Neural cell (in vitro differentiated cells): ENCODE results near the gene NTHL1. TPM values are rescaled to one million over a fixed set of nuclear protein-coding genes. Genes with fewer than 3 reads are reported as not detected.

Experiments used
- H2AFZ ChIP-seq: fragments of 200-600, 300-800 bp; sonication (generic), shearing (Covaris generic); 2 replicates; pipeline ENCODE4 v1.6.0; 2014; ENCODE audit warnings: low read depth, mild to moderate bottlenecking, antibody characterized with exemption, low read length, moderate library complexity
- H3F3A ChIP-seq: fragments of 200-600 bp; shearing (Covaris generic); 2 replicates; pipeline ENCODE4 v1.6.1; 2016; ENCODE audit warnings: mild to moderate bottlenecking, moderate library complexity, mixed read lengths, antibody characterized with exemption, low read length; ENCODE audit not compliant: insufficient read depth, poor library complexity, severe bottlenecking
- H3K27ac ChIP-seq: fragments of 200-600, 300-800 bp; sonication (generic), shearing (Covaris generic); 2 replicates; pipeline ENCODE4 v1.5.1; 2014; ENCODE audit warnings: mild to moderate bottlenecking, low read length, moderate library complexity
- H3K27me3 ChIP-seq: fragments of 300-800, 200-600 bp; sonication (generic), shearing (Covaris generic); 2 replicates; pipeline ENCODE4 v1.6.0; 2014; ENCODE audit warnings: mild to moderate bottlenecking, low read depth, low read length, moderate library complexity; ENCODE audit not compliant: insufficient read depth
- H3K36me3 ChIP-seq: fragments of 300-800, 200-600 bp; sonication (generic), shearing (Covaris generic); 2 replicates; pipeline ENCODE4 v1.5.1; 2014; ENCODE audit warnings: mild to moderate bottlenecking, antibody characterized with exemption, low read length, moderate library complexity; ENCODE audit not compliant: insufficient read depth
- H3K4me2 ChIP-seq: fragments of 300-800, 200-600 bp; sonication (generic), shearing (Covaris generic); 2 replicates; pipeline ENCODE4 v1.6.0; 2014; ENCODE audit warnings: mild to moderate bottlenecking, low read length
- H3K4me3 ChIP-seq: fragments of 300-800, 200-600 bp; sonication (generic), shearing (Covaris generic); 2 replicates; pipeline ENCODE4 v1.5.1; 2014; ENCODE audit warnings: mild to moderate bottlenecking, low read length, moderate library complexity
- H3K79me2 ChIP-seq: fragments of 200-600 bp; shearing (Covaris generic); replicated peaks from 2 replicates; pipeline ENCODE4 v1.6.0; 2014; ENCODE audit warnings: mild to moderate bottlenecking, low read length, moderate library complexity; ENCODE audit not compliant: insufficient read depth
- H3K9ac ChIP-seq: fragments of 300-800, 200-600 bp; sonication (generic), shearing (Covaris generic); 2 replicates; pipeline ENCODE4 v1.6.1; 2016; ENCODE audit warnings: mild to moderate bottlenecking, low read length, mixed read lengths
- H3K9me2 ChIP-seq: fragments of 200-600 bp; shearing (Covaris generic); 2 replicates; pipeline ENCODE4 v1.6.1; 2016; ENCODE audit warnings: mild to moderate bottlenecking, low read length, mixed read lengths; ENCODE audit not compliant: insufficient read depth
- H3K9me3 ChIP-seq: fragments of 200-600, 300-800 bp; sonication (generic), shearing (Covaris generic); 2 replicates; pipeline ENCODE4 v1.6.1; 2016; ENCODE audit warnings: mild to moderate bottlenecking, mixed run types, low read length, moderate library complexity, mixed read lengths
- H4K20me1 ChIP-seq: fragments of 200-600 bp; shearing (Covaris generic); 2 replicates; pipeline ENCODE4 v1.6.1; 2016; ENCODE audit warnings: mild to moderate bottlenecking, mixed run types; ENCODE audit not compliant: insufficient read depth
- EP300 ChIP-seq: fragments of 450-650 bp; conservative IDR thresholded peaks from 2 replicates; pipeline ENCODE4 v1.6.1; 2014; ENCODE audit warnings: antibody characterized with exemption, mild to moderate bottlenecking, moderate library complexity; ENCODE audit not compliant: poor library complexity, severe bottlenecking
- EZH2 ChIP-seq: fragments of 200-600, 300-800 bp; shearing (Covaris generic), sonication (generic); IDR thresholded peaks from 2 replicates; pipeline ENCODE4 v1.6.1; 2014; ENCODE audit warnings: antibody characterized with exemption, low read length, borderline replicate concordance, mild to moderate bottlenecking; ENCODE audit not compliant: insufficient read depth, poor library complexity, severe bottlenecking
- MXI1 ChIP-seq: fragments of 450-650 bp; conservative IDR thresholded peaks from 2 replicates; pipeline ENCODE4 v1.6.1; 2014; ENCODE audit warnings: antibody characterized with exemption, mild to moderate bottlenecking; ENCODE audit not compliant: poor library complexity, severe bottlenecking
- POLR2AphosphoS5 ChIP-seq: IDR thresholded peaks from 2 replicates; pipeline ENCODE4 v1.6.1; 2012
- RAD21 ChIP-seq: fragments of 450-650 bp; conservative IDR thresholded peaks from 2 replicates; pipeline ENCODE4 v1.6.1; 2014; ENCODE audit warnings: antibody characterized with exemption, mild to moderate bottlenecking, moderate library complexity
- REST ChIP-seq: IDR thresholded peaks from 2 replicates; pipeline ENCODE4 v1.6.1; 2012; ENCODE audit warnings: borderline replicate concordance
- SMC3 ChIP-seq: fragments of 450-650 bp; conservative IDR thresholded peaks from 2 replicates; pipeline ENCODE4 v1.6.1; 2014; ENCODE audit warnings: antibody characterized with exemption, mild to moderate bottlenecking, moderate library complexity; ENCODE audit not compliant: poor library complexity
- TAF1 ChIP-seq: IDR thresholded peaks from 2 replicates; pipeline ENCODE4 v1.6.1; 2012; ENCODE audit warnings: low read depth
- polyA plus RNA-seq: library from polyadenylated mRNA; depleted of rRNA; stranded (reverse); fragments of >200 nt; gene quantifications from 2 replicates; pipeline ENCODE4 v1.2.3, GENCODE V29; 2014
- TF ChIP-seq, protein P1 (sequence below): fragments of 450-650 bp; IDR thresholded peaks from 2 replicates; pipeline ENCODE4 v1.5.1; 2014; ENCODE audit warnings: antibody characterized with exemption, mild to moderate bottlenecking, moderate library complexity; ENCODE audit not compliant: poor library complexity, severe bottlenecking

Gene NTHL1
- polyA plus RNA-seq, 1 donor from 2014 or later: 43.1 TPM

DNA sequence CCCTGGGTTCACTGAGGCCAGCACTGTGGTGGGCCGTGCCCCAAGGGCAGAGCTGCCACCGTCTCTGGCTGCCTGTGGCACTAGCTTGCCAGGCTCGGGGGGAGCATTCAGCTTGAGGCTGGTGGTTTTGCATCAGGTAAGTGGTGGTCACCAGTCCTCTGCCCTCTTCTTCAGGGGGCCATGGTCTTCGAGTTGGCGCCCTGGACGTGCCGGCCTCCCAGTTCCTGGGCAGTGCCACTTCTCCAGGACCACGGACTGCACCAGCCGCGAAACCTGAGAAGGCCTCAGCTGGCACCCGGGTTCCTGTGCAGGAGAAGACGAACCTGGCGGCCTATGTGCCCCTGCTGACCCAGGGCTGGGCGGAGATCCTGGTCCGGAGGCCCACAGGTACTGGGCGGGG lies 32.4 kb upstream of the NTHL1 start:
- no peaks in the 10 kb centered on the region for H3K9me2 ChIP-seq
- no peaks in the 10 kb centered on the region for H3K79me2 ChIP-seq
- no peak overlapping the region for H2AFZ ChIP-seq
- H4K20me1 ChIP-seq: no peaks in the 10 kb centered on the region
- H3K9me3 ChIP-seq: no peaks in the 10 kb centered on the region
- H3F3A ChIP-seq: no peaks in the 10 kb centered on the region
- H3K27me3 ChIP-seq: no peaks in the 10 kb centered on the region
- no peak overlapping the region for H3K4me2 ChIP-seq
- no peak overlapping the region for H3K9ac ChIP-seq
- H3K27ac ChIP-seq: no peak overlapping the region
- no peaks in the 10 kb centered on the region for H3K36me3 ChIP-seq
- TF ChIP-seq RAD21: no peak
- TF ChIP-seq REST: no peak
- TF ChIP-seq EZH2: no peak
- TF ChIP-seq, protein P1, sequence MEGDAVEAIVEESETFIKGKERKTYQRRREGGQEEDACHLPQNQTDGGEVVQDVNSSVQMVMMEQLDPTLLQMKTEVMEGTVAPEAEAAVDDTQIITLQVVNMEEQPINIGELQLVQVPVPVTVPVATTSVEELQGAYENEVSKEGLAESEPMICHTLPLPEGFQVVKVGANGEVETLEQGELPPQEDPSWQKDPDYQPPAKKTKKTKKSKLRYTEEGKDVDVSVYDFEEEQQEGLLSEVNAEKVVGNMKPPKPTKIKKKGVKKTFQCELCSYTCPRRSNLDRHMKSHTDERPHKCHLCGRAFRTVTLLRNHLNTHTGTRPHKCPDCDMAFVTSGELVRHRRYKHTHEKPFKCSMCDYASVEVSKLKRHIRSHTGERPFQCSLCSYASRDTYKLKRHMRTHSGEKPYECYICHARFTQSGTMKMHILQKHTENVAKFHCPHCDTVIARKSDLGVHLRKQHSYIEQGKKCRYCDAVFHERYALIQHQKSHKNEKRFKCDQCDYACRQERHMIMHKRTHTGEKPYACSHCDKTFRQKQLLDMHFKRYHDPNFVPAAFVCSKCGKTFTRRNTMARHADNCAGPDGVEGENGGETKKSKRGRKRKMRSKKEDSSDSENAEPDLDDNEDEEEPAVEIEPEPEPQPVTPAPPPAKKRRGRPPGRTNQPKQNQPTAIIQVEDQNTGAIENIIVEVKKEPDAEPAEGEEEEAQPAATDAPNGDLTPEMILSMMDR: no peak
- TF ChIP-seq MXI1: no peak
- no peak for TF ChIP-seq EP300
- no peak for TF ChIP-seq SMC3
- no peak for TF ChIP-seq TAF1
- TF ChIP-seq POLR2AphosphoS5: no peak
- no peak overlapping the region for H3K4me3 ChIP-seq

- H3K27me3 ChIP-seq: no peaks in the 10 kb centered on the region
- H3K4me3 ChIP-seq: no peak overlapping the region
- H3K9ac ChIP-seq: no peak overlapping the region
- no peaks in the 10 kb centered on the region for H3K79me2 ChIP-seq
- H4K20me1 ChIP-seq: no peaks in the 10 kb centered on the region
- no peak overlapping the region for H3K27ac ChIP-seq
- H3F3A ChIP-seq: no peaks in the 10 kb centered on the region
- no peak overlapping the region for H3K4me2 ChIP-seq
- H3K36me3 ChIP-seq: no peaks in the 10 kb centered on the region
- no peaks in the 10 kb centered on the region for H3K9me2 ChIP-seq
- H2AFZ ChIP-seq: no peak overlapping the region
- H3K9me3 ChIP-seq: no peaks in the 10 kb centered on the region
- TF ChIP-seq EZH2: no peak
- TF ChIP-seq RAD21: no peak
- TF ChIP-seq POLR2AphosphoS5: no peak
- TF ChIP-seq, protein P1: no peak
- TF ChIP-seq EP300: no peak
- no peak for TF ChIP-seq TAF1
- TF ChIP-seq REST: no peak
- TF ChIP-seq SMC3: no peak
- no peak for TF ChIP-seq MXI1
Observed at GRCh38 chr16:2079311-2079800, 31.7 kb upstream of the NTHL1 start.
